PC-9 (cell line): ENCODE results near the gene MYOF. TPM values are rescaled to one million over a fixed set of nuclear protein-coding genes. Genes with fewer than 3 reads are reported as not detected.

ENCODE experiments used
- BruUV-seq: library from RNA; stranded (reverse); fragments of 400-500 nt; replicated peaks from 2 replicates; lab custom pipeline; 2021; lab: Mats Ljungman, UMichigan
- CTCF ChIA-PET: fragments of 300-600 bp; sonication (Branson Sonifier 250); formaldehyde crosslinking; loops from one replicate; lab custom pipeline; 2022; ENCODE audit warnings: antibody characterized with exemption; lab: Charles Lee
- POLR2A ChIA-PET: fragments of 300-600 bp; sonication (Branson Sonifier 250); formaldehyde crosslinking; loops from one replicate; lab custom pipeline; 2022; ENCODE audit warnings: antibody characterized with exemption; ENCODE audit not compliant: unreplicated experiment; lab: Charles Lee
- DNase-seq, 2 experiments: peaks; one replicate each; pipeline versions ENCODE4 v3.0.0 to v3.0.0-alpha.2; 2015 to 2022; ENCODE audit warnings: mixed read lengths in 1 of 2
- H2AFZ ChIP-seq: fragments of 200-600 bp; sonication (generic); 2 replicates; pipeline ENCODE4 v1.8.1; 2017; ENCODE audit warnings: antibody characterized with exemption
- H3F3A ChIP-seq: fragments of 200-600 bp; sonication (generic); 2 replicates; pipeline ENCODE4 v1.8.1; 2017; ENCODE audit warnings: antibody characterized with exemption, mild to moderate bottlenecking, low read depth; ENCODE audit not compliant: insufficient read depth
- H3K27ac ChIP-seq: fragments of 200-600 bp; sonication (generic); 2 replicates; pipeline ENCODE4 v1.6.1; 2016; ENCODE audit warnings: mixed run types
- H3K27me3 ChIP-seq: fragments of 200-600 bp; sonication (generic); 2 replicates; pipeline ENCODE4 v1.6.1; 2016; ENCODE audit warnings: low read depth, mixed run types; ENCODE audit not compliant: insufficient read depth
- H3K36me3 ChIP-seq: fragments of 200-600 bp; sonication (generic); 2 replicates; pipeline ENCODE4 v1.6.1; 2016; ENCODE audit warnings: low read depth, mixed run types
- H3K4me1 ChIP-seq: fragments of 200-600 bp; sonication (generic); replicated peaks from 2 replicates; pipeline ENCODE4 v1.6.1; 2016; ENCODE audit warnings: mixed run types; ENCODE audit not compliant: insufficient read depth
- H3K4me2 ChIP-seq: fragments of 200-600 bp; sonication (generic); 2 replicates; pipeline ENCODE4 v1.6.1; 2017; ENCODE audit warnings: mixed run types
- H3K4me3 ChIP-seq: fragments of 200-600 bp; sonication (generic); 2 replicates; pipeline ENCODE4 v1.6.1; 2016; ENCODE audit warnings: mixed run types
- H3K79me2 ChIP-seq: fragments of 200-600 bp; sonication (generic); 2 replicates; pipeline ENCODE4 v1.6.1; 2017; ENCODE audit warnings: low read depth, mixed run types
- H3K9me2 ChIP-seq: fragments of 200-600 bp; sonication (generic); 2 replicates; pipeline ENCODE4 v1.8.1; 2017; ENCODE audit warnings: mild to moderate bottlenecking; ENCODE audit not compliant: insufficient read depth
- H3K9me3 ChIP-seq: fragments of 200-600 bp; sonication (generic); 2 replicates; pipeline ENCODE4 v1.8.1; 2016; ENCODE audit warnings: low read depth; ENCODE audit not compliant: insufficient read depth
- H4K20me1 ChIP-seq: fragments of 200-600 bp; sonication (generic); 2 replicates; pipeline ENCODE4 v1.8.1; 2017; ENCODE audit not compliant: insufficient read depth
- EZH2 ChIP-seq: fragments of 200-600 bp; sonication (generic); IDR thresholded peaks from 2 replicates; pipeline ENCODE4 v1.8.0; 2017; ENCODE audit warnings: antibody characterized with exemption, low read depth
- intact Hi-C: fragments of 100-400 bp; cut with micrococcal nuclease; formaldehyde crosslinking; loops from one replicate; pipeline ENCODE4 v1.10.0; 2022; ENCODE audit not compliant: unreplicated experiment
- total RNA-seq: library from RNA; stranded (reverse); gene quantifications from 2 replicates; pipeline ENCODE4 v1.2.3, GENCODE V29; 2021
- TF ChIP-seq, protein P1 (sequence below): fragments of 200-600 bp; sonication (generic); conservative IDR thresholded peaks from 2 replicates; pipeline ENCODE4 v1.6.1; 2017; ENCODE audit warnings: mixed run types, antibody characterized with exemption, mild to moderate bottlenecking, moderate library complexity

The MYOF gene
- total RNA-seq, 1 experiment from 2014 or later, result 274 TPM

DNA sequence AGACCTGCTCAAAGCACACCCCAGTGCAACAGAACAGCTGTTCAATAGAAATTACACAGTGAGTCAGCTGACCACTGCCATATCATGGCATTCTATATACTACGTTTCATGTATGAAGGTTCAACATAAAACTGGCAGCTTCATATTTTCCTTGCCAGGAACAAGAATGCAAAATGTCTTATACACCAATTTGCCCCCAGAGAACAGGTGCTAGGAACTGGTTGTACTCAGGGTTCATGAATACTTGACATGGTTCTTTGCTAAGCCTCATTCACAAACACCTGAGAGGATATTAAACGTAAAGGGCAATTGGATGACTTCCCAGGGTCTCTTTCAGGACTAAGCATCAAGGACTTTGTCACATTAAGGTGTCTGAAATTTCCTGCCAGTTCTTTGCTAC is 6.9 kb downstream of the MYOF start:
- no peaks in the 10 kb centered on the region for H3K9me2 ChIP-seq
- H3K4me1 ChIP-seq, result peaks cover 56% of the 10 kb centered on the region
- peak overlapping the region; percentile 49 for H3K4me2 ChIP-seq
- BruUV-seq, result no TSS peak
- peak overlapping the region; percentile 86 for H3K27ac ChIP-seq
- H3K9me3 ChIP-seq, result no peaks in the 10 kb centered on the region
- H3K79me2 ChIP-seq, result peaks cover 74% of the 10 kb centered on the region
- no peaks in the 10 kb centered on the region for H4K20me1 ChIP-seq
- no peak overlapping the region for H3K4me3 ChIP-seq
- DNase-seq, result no peak
- CTCF ChIA-PET, result no interaction called here
- peaks cover 40% of the 10 kb centered on the region for H3F3A ChIP-seq
- POLR2A ChIA-PET, result interaction anchor here (0.7 to 1.3 kb wide), 3 partner anchors 9 to 14 kb away, joined by 6 to 36 read pairs (median 14); no protein-coding TSS in a partner anchor
- no peaks in the 10 kb centered on the region for H3K27me3 ChIP-seq
- TF ChIP-seq EZH2, result no peak
- TF ChIP-seq, protein P1, sequence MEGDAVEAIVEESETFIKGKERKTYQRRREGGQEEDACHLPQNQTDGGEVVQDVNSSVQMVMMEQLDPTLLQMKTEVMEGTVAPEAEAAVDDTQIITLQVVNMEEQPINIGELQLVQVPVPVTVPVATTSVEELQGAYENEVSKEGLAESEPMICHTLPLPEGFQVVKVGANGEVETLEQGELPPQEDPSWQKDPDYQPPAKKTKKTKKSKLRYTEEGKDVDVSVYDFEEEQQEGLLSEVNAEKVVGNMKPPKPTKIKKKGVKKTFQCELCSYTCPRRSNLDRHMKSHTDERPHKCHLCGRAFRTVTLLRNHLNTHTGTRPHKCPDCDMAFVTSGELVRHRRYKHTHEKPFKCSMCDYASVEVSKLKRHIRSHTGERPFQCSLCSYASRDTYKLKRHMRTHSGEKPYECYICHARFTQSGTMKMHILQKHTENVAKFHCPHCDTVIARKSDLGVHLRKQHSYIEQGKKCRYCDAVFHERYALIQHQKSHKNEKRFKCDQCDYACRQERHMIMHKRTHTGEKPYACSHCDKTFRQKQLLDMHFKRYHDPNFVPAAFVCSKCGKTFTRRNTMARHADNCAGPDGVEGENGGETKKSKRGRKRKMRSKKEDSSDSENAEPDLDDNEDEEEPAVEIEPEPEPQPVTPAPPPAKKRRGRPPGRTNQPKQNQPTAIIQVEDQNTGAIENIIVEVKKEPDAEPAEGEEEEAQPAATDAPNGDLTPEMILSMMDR, result no peak
- H3K36me3 ChIP-seq, result no peaks in the 10 kb centered on the region
- intact Hi-C loops, result loop anchor here (1.0 kb wide), 1 partner anchor 9 kb away; no protein-coding TSS in a partner anchor
- H2AFZ ChIP-seq, result no peak overlapping the region

- H3K27me3 ChIP-seq, result no peaks in the 10 kb centered on the region
- no peaks in the 10 kb centered on the region for H4K20me1 ChIP-seq
- H3K4me3 ChIP-seq, result no peak overlapping the region
- no peak for DNase-seq
- H3K79me2 ChIP-seq, result peaks cover 73% of the 10 kb centered on the region
- no peak overlapping the region for H2AFZ ChIP-seq
- ChIA-PET POLR2A (no interaction called here), CTCF (no interaction called here)
- H3K36me3 ChIP-seq, result no peaks in the 10 kb centered on the region
- no peaks in the 10 kb centered on the region for H3K9me2 ChIP-seq
- no TSS peak for BruUV-seq
- peaks cover 50% of the 10 kb centered on the region for H3F3A ChIP-seq
- intact Hi-C loops, result no loop called here
- no peak overlapping the region for H3K4me2 ChIP-seq
- H3K9me3 ChIP-seq, result no peaks in the 10 kb centered on the region
- peak overlapping the region; percentile 86; the same call in 1 of the 2 replicates for H3K27ac ChIP-seq
- H3K4me1 ChIP-seq, result peaks cover 66% of the 10 kb centered on the region
- TF ChIP-seq, protein P1, result no peak
- TF ChIP-seq EZH2, result no peak
Measured at GRCh38 chr10:93473804-93474472, 8.2 kb downstream of the MYOF start.

GRCh38 chr10:93473161-93473560 is 9.0 kb downstream of the MYOF start:
- H3K4me3 ChIP-seq, result no peak overlapping the region
- no peaks in the 10 kb centered on the region for H3K9me3 ChIP-seq
- POLR2A ChIA-PET, result no interaction called here
- peaks cover 68% of the 10 kb centered on the region for H3K4me1 ChIP-seq
- no peak for DNase-seq
- no peaks in the 10 kb centered on the region for H3K27me3 ChIP-seq
- H3K36me3 ChIP-seq, result no peaks in the 10 kb centered on the region
- no peak overlapping the region for H2AFZ ChIP-seq
- no peaks in the 10 kb centered on the region for H3K9me2 ChIP-seq
- peaks cover 66% of the 10 kb centered on the region for H3K79me2 ChIP-seq
- BruUV-seq, result no TSS peak
- H3K27ac ChIP-seq, result peak overlapping the region; percentile 97; the same call in 1 of the 2 replicates
- no peak for TF ChIP-seq EZH2
- TF ChIP-seq, protein P1, result no peak
- H3F3A ChIP-seq, result peaks cover 55% of the 10 kb centered on the region
- CTCF ChIA-PET, result no interaction called here
- H4K20me1 ChIP-seq, result no peaks in the 10 kb centered on the region
- no peak overlapping the region for H3K4me2 ChIP-seq
- intact Hi-C loops, result no loop called here
